IgD-negative memory B cell (primary cell): Measurements from ENCODE around the gene OSBPL10. TPM values are rescaled to one million over a fixed set of nuclear protein-coding genes. Genes with fewer than 3 reads are reported as not detected.

Source experiments
- H3K27ac Mint-ChIP-seq, 3 donors: one replicate each; pipeline ENCODE4 v1.8.0; 2020 to 2022; ENCODE audit warnings: mild to moderate bottlenecking in 3 of 3, mixed read lengths in 3 of 3, moderate library complexity in 1 of 3
- H3K27me3 Mint-ChIP-seq: one replicate; pipeline ENCODE4 v1.8.0; 2021; ENCODE audit warnings: mixed read lengths
- H3K36me3 Mint-ChIP-seq: one replicate; pipeline ENCODE4 v1.8.0; 2020; ENCODE audit warnings: mild to moderate bottlenecking, mixed read lengths
- H3K4me1 Mint-ChIP-seq, 3 donors: one replicate each; pipeline ENCODE4 v1.8.0; 2020 to 2022; ENCODE audit warnings: mixed read lengths in 3 of 3, mild to moderate bottlenecking in 1 of 3
- H3K4me3 Mint-ChIP-seq, 4 donors: one replicate each; pipeline ENCODE4 v1.8.0; 2020 to 2022; ENCODE audit warnings: mild to moderate bottlenecking in 4 of 4, mixed read lengths in 4 of 4, moderate library complexity in 3 of 4
- H3K9me3 Mint-ChIP-seq, 3 donors: one replicate each; pipeline ENCODE4 v1.8.0; 2020 to 2021; ENCODE audit warnings: mixed read lengths in 3 of 3, mild to moderate bottlenecking in 1 of 3
- polyA plus RNA-seq: library from polyadenylated mRNA; unstranded; fragments of 300-500 nt; fragmentation: Illumina TruSeq; gene quantifications from one replicate; pipeline ENCODE4 v1.2.3, GENCODE V29; 2021

The OSBPL10 gene
- polyA plus RNA-seq, 1 donor from 2014 or later: 126 TPM

- peaks cover 21 to 29% (median 24%) of the 10 kb centered on the region in 3 donors for H3K4me1 Mint-ChIP-seq
- no peak overlapping the region for H3K4me3 Mint-ChIP-seq
- no peak overlapping the region for H3K27ac Mint-ChIP-seq
- H3K27me3 Mint-ChIP-seq: no peaks in the 10 kb centered on the region
- no peaks in the 10 kb centered on the region for H3K9me3 Mint-ChIP-seq
- peaks cover 6% of the 10 kb centered on the region for H3K36me3 Mint-ChIP-seq
These were observed 256.9 kb downstream of the OSBPL10 start for GRCh38 chr3:31724116-31724515.

GRCh38 chr3:31723701-31724100, 257.4 kb downstream of the OSBPL10 start:
- Mint-ChIP-seq H3K27me3 (no peaks in the 10 kb centered on the region), H3K4me1 (peaks cover 21 to 29% (median 24%) of the 10 kb centered on the region in 3 donors), H3K4me3 (no peak overlapping the region), H3K27ac (no peak overlapping the region), H3K36me3 (peaks cover 6% of the 10 kb centered on the region), H3K9me3 (no peaks in the 10 kb centered on the region)

GRCh38 chr3:31721676-31722075, 259.4 kb downstream of the OSBPL10 start:
- Mint-ChIP-seq H3K36me3 (peaks cover 6% of the 10 kb centered on the region), H3K4me1 (peaks cover 22 to 30% (median 23%) of the 10 kb centered on the region in 3 donors), H3K27ac (peak overlapping the region in 2 of 3 donors; percentile 43), H3K4me3 (no peak overlapping the region), H3K9me3 (no peaks in the 10 kb centered on the region), H3K27me3 (no peaks in the 10 kb centered on the region)

GRCh38 chr3:31714495-31715280, 266.4 kb downstream of the OSBPL10 start:
- Mint-ChIP-seq H3K9me3 (no peaks in the 10 kb centered on the region), H3K4me3 (peak overlapping the region in 2 of 4 donors; percentile 63 to 73), H3K27ac (peak overlapping the region in 2 of 3 donors; percentile 87 to 88), H3K27me3 (no peaks in the 10 kb centered on the region), H3K4me1 (peaks cover 14 to 39% (median 30%) of the 10 kb centered on the region in 3 donors), H3K36me3 (peaks cover 11% of the 10 kb centered on the region)

- peak overlapping the region in 1 of 3 donors; percentile 87 for H3K27ac Mint-ChIP-seq
- H3K27me3 Mint-ChIP-seq: no peaks in the 10 kb centered on the region
- peak overlapping the region in 1 of 4 donors; percentile 63 for H3K4me3 Mint-ChIP-seq
- H3K9me3 Mint-ChIP-seq: no peaks in the 10 kb centered on the region
- peaks cover 11% of the 10 kb centered on the region for H3K36me3 Mint-ChIP-seq
- peaks cover 14 to 43% (median 33%) of the 10 kb centered on the region in 3 donors for H3K4me1 Mint-ChIP-seq
These were observed 267.2 kb downstream of the OSBPL10 start for GRCh38 chr3:31713816-31714215.

DNA sequence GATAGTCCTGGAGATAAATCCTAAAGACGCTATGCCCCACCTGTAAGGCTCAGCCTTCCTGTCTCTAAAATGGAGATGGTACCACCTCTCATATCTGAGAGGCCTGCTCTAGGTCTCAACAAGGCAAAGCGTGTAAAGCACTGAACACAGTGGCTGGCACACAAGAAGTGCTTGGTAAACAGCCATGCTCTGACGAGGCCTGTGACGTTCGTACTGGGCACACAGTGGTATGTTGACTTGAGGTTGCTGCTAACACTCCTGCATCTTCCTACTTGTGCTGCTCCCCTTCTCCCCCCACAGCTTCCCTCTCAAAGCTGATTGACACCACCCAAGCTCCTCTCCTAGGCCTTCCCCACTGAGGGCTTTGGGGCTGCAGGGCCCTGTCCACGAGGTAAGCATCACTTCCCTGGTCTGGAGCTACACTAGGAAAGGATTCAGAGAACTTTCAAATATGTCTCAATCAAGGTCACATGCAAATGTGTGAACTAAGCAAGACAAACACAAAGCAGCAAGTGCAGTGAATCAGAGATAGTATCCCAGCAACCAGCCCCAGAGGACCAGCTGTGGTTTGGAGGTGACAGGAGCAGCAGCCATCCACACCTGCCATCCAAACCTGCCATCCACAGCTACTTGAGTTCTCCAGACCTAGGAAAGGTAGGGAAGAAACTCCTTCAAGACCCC, 270.8 kb downstream of the OSBPL10 start:
- Mint-ChIP-seq H3K27me3 (no peaks in the 10 kb centered on the region), H3K4me3 (peak overlapping the region in 2 of 4 donors; percentile 70 to 76), H3K27ac (peak overlapping the region; percentile 40 to 73 (median 54)), H3K4me1 (peaks cover 26 to 43% (median 37%) of the 10 kb centered on the region in 3 donors), H3K9me3 (no peaks in the 10 kb centered on the region), H3K36me3 (peaks cover 13% of the 10 kb centered on the region)

DNA sequence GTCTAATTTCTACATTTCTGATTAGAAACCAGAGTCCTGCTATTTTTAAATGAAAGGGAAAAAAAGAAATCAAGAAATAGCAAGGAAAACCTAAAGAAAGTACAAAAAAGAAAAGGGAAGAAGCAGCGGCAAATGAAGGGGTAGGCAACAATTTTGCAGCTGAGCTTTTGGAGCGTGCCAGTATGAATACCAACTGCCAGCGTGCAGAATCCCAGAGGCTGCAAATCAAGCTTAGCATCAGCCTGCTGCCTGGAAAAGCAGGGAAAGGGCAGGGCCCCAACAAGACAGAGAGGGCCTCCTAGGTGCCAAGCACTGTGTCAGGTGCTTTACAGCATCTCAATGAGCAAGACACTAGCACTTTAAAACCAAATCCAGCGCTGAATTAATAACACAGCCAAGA, 271.5 kb downstream of the OSBPL10 start:
- Mint-ChIP-seq H3K4me3 (no peak overlapping the region), H3K36me3 (peaks cover 13% of the 10 kb centered on the region), H3K9me3 (no peaks in the 10 kb centered on the region), H3K27ac (peak overlapping the region in 1 of 3 donors; percentile 61), H3K4me1 (peaks cover 28 to 45% (median 41%) of the 10 kb centered on the region in 3 donors), H3K27me3 (no peaks in the 10 kb centered on the region)

DNA sequence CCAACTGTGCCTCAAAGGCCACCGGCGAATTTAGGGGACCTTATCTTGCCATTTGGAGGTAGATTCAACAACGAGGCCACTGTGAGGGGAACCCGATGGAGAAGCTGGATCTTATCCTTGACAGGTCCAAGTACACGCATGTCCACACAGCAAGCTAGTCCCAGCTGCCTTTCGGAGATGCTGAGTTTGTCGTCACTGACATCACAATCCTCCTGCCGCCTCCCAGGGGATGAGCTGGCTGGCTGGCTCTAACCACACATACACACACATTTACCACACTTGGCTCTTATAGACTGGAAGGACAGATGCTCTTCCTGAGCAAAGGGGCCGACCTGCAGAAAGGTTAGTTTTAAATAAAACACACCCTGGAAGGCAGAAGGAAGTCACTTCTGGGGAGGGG, 272.1 kb downstream of the OSBPL10 start:
- H3K27ac Mint-ChIP-seq: peak overlapping the region in 2 of 3 donors; percentile 16 to 61

DNA sequence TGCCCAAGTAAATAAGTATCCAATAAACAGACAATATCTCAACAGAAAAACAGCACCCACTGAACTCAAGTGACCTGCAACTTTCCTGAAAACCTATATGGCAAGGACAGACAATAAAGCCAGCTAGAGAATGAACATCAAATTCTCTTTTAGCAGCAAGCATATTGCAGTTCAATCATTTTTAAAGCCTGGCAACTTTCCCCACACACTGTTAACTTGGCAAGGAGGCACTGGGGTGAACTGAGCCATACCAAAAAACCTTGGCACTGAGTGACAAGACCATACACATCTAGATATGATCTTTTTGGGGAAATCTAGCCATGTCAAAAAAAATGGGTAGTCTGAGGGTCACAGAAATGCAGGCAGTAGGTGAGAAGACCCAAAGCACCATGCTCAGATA, 273.8 kb downstream of the OSBPL10 start:
- Mint-ChIP-seq H3K27me3 (no peaks in the 10 kb centered on the region), H3K9me3 (no peaks in the 10 kb centered on the region), H3K27ac (peak overlapping the region; percentile 46 to 84 (median 61)), H3K36me3 (peaks cover 11% of the 10 kb centered on the region), H3K4me3 (no peak overlapping the region), H3K4me1 (peaks cover 22 to 48% (median 40%) of the 10 kb centered on the region in 3 donors)

More for the DNA sequence above, 272.1 kb downstream of the OSBPL10 start:
- peaks cover 28 to 45% (median 41%) of the 10 kb centered on the region in 3 donors for H3K4me1 Mint-ChIP-seq
- H3K36me3 Mint-ChIP-seq: peaks cover 13% of the 10 kb centered on the region
- no peaks in the 10 kb centered on the region for H3K27me3 Mint-ChIP-seq
- no peak overlapping the region for H3K4me3 Mint-ChIP-seq
- no peaks in the 10 kb centered on the region for H3K9me3 Mint-ChIP-seq

DNA sequence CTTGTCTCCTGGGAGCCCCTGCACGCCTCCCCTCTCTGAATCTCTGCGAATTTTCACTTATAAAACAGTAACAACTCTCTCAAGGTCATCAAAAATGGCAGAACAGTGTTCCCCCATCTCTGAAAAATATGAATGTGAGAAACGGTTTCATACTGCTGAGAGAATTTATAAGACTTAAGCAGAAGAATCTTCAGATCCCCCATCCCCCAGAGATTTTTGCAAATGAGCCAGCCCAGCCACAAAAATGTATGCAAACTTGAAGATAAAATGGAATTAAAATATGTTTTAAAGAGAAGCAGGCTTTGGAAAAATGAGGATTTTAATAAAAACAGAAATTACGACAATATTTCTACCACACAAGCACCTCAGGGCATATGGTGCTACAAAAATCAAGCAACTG, 275.3 kb downstream of the OSBPL10 start:
- no peak overlapping the region for H3K4me3 Mint-ChIP-seq
- no peaks in the 10 kb centered on the region for H3K27me3 Mint-ChIP-seq
- H3K36me3 Mint-ChIP-seq: peaks cover 9% of the 10 kb centered on the region
- peaks cover 19 to 34% (median 25%) of the 10 kb centered on the region in 3 donors for H3K4me1 Mint-ChIP-seq
- H3K27ac Mint-ChIP-seq: peak overlapping the region in 2 of 3 donors; percentile 6 to 67
- no peaks in the 10 kb centered on the region for H3K9me3 Mint-ChIP-seq

DNA sequence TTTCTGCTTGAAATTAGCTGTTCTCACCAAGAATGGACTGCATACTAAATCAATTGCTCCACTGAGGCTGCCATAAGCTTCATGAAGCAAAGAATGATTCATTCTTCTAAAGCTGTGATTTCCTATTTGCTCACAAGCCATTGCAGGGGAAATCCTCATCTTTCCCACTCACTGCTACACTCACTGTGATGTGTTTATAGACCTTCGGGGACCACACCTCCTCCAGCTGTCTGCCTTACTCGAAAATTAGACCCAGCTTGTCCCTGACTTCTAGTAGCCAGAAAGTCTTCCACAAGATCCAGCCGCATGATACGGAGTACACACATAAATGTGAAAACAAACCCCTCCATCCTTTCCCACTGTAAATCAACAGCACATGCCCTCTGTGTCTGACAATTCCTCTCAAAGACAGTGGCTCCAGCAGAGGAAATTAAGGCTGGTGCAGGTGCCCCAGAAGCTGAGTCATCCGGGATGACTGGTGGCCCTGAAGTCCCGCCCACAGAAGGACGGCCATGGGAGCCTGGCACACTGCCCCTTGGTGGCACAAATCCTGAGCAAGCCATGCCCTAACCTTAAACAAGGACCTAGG, 276.4 kb downstream of the OSBPL10 start:
- H3K9me3 Mint-ChIP-seq: no peaks in the 10 kb centered on the region
- H3K27ac Mint-ChIP-seq: peak overlapping the region in 2 of 3 donors; percentile 14 to 82
- peaks cover 17 to 27% (median 20%) of the 10 kb centered on the region in 3 donors for H3K4me1 Mint-ChIP-seq
- no peaks in the 10 kb centered on the region for H3K27me3 Mint-ChIP-seq
- H3K4me3 Mint-ChIP-seq: peak overlapping the region in 1 of 4 donors; percentile 7
- peaks cover 9% of the 10 kb centered on the region for H3K36me3 Mint-ChIP-seq

DNA sequence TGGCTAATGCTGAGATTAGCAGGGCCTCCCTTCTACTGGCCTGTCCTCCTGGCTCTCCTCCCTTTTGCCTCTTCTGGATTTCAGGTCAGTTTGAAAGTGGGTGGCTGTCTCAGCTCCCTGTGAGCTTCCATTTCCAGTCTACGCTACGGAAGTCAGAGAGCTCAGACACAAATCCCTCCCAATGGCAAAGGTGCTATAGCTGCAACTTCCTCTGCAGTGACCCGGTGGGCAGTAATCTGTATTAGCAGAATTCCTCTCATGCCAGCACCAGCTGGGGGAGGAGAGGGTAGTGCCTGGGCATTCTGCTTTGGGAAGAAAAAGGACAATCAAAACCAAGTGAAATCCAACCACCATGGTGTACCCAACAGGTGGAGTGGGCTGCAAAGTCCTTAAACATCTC, 276.9 kb downstream of the OSBPL10 start:
- Mint-ChIP-seq H3K27ac (peak overlapping the region in 1 of 3 donors; percentile 49), H3K4me3 (no peak overlapping the region), H3K9me3 (no peaks in the 10 kb centered on the region), H3K36me3 (peaks cover 9% of the 10 kb centered on the region), H3K4me1 (peaks cover 17 to 24% (median 18%) of the 10 kb centered on the region in 3 donors), H3K27me3 (no peaks in the 10 kb centered on the region)

DNA sequence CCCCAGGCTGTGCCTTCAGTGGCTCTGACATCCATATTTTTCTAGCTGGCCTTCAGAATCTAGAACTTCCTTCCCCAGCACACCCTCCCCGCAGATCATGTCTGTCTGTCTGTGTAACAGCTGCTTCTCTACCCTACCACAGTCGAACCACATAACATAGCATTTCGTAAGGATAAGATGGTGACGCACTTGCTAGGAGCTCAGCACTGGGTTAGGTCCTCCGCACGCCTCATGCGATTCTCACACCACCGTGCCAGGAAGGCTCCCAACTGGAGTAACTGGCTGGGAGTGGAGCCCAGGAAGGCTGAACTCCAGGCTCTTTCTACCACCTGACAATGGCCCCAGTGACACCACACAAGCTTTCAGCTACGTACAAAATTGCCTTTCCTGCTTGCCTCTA, 279.8 kb downstream of the OSBPL10 start:
- Mint-ChIP-seq H3K27me3 (no peaks in the 10 kb centered on the region), H3K36me3 (peaks cover 6% of the 10 kb centered on the region), H3K9me3 (no peaks in the 10 kb centered on the region), H3K27ac (peak overlapping the region; percentile 51 to 86 (median 73)), H3K4me1 (peaks cover 3 to 23% (median 8%) of the 10 kb centered on the region in 3 donors), H3K4me3 (no peak overlapping the region)

GRCh38 chr3:31699309-31699953, 281.6 kb downstream of the OSBPL10 start:
- Mint-ChIP-seq H3K27ac (peak overlapping the region in 1 of 3 donors; percentile 22), H3K4me3 (no peak overlapping the region), H3K27me3 (no peaks in the 10 kb centered on the region)

More at GRCh38 chr3:31699309-31699953, 281.6 kb downstream of the OSBPL10 start:
- H3K4me1 Mint-ChIP-seq: peaks cover 0 to 15% (median 4%) of the 10 kb centered on the region in 3 donors
- peaks cover 6% of the 10 kb centered on the region for H3K36me3 Mint-ChIP-seq
- H3K9me3 Mint-ChIP-seq: no peaks in the 10 kb centered on the region
